HG02943 (cell line): Measurements from ENCODE around the gene CNOT6L.
"Not testable (repeated sequence)": the region's sequence is repeated elsewhere in the genome, so short reads cannot be mapped to it uniquely, and the experiment has no call there.

Experiments
- ATAC-seq: cut with Tn5 transposase; IDR thresholded peaks from one replicate; pipeline ENCODE4 v1.9.1; 2021; ENCODE audit warnings: mild to moderate bottlenecking, low read depth, moderate library complexity; ENCODE audit not compliant: unreplicated experiment

Gene CNOT6L

GRCh38 chr4:77818602-77819403 lies at the start of gene CNOT6L:
Gene CNOT6L, minus strand, starts transcription at chr4:77819368. Its CDS starts 60 bp downstream, at chr4:77819308.
- no peak for ATAC-seq

GRCh38 chr4:77865259-77865658 lies 46.1 kb upstream of the CNOT6L start:
- ATAC-seq: no peak

GRCh38 chr4:77863341-77863740 lies 44.2 kb upstream of the CNOT6L start:
- not testable (repeated sequence) for ATAC-seq

- peak; percentile 87 for ATAC-seq
Observed at GRCh38 chr4:77862478-77863216, 43.5 kb upstream of the CNOT6L start, which contains the start of gene MRPL1. Gene MRPL1, plus strand, starts transcription at chr4:77862830. Its CDS starts 19 bp downstream, at chr4:77862849.

GRCh38 chr4:77861495-77861894 lies 42.3 kb upstream of the CNOT6L start:
- ATAC-seq: no peak

GRCh38 chr4:77859256-77859655 lies 40.1 kb upstream of the CNOT6L start:
- no peak for ATAC-seq

- no peak for ATAC-seq
Observed at GRCh38 chr4:77856152-77856551, 37.0 kb upstream of the CNOT6L start.

- ATAC-seq: no peak
Observed at GRCh38 chr4:77854431-77855111, 35.4 kb upstream of the CNOT6L start.

GRCh38 chr4:77852892-77853495 lies 33.8 kb upstream of the CNOT6L start:
- peak; percentile 86 for ATAC-seq

- ATAC-seq: no peak
Observed at GRCh38 chr4:77849278-77849965, 30.3 kb upstream of the CNOT6L start.

- ATAC-seq: no peak
Observed at GRCh38 chr4:77848508-77848907, 29.3 kb upstream of the CNOT6L start.

GRCh38 chr4:77845929-77846328 lies 26.8 kb upstream of the CNOT6L start:
- no peak for ATAC-seq

- no peak for ATAC-seq
Observed at GRCh38 chr4:77845400-77845799, 26.2 kb upstream of the CNOT6L start.

GRCh38 chr4:77844363-77844762 lies 25.2 kb upstream of the CNOT6L start:
- no peak for ATAC-seq

- no peak for ATAC-seq
Observed at GRCh38 chr4:77843628-77844027, 24.5 kb upstream of the CNOT6L start.

GRCh38 chr4:77834403-77834802 lies 15.2 kb upstream of the CNOT6L start:
- no peak for ATAC-seq

GRCh38 chr4:77833126-77833724 lies 14.1 kb upstream of the CNOT6L start:
- no peak for ATAC-seq

- peak; percentile 73 for ATAC-seq
Observed at GRCh38 chr4:77827343-77827742, 8.2 kb upstream of the CNOT6L start.

GRCh38 chr4:77826275-77826674 lies 7.1 kb upstream of the CNOT6L start:
- no peak for ATAC-seq

- ATAC-seq: no peak
Observed at GRCh38 chr4:77821775-77822174, 2.6 kb upstream of the CNOT6L start.
